ENCODE results near the gene LCE3B. TPM values are rescaled to one million over a fixed set of nuclear protein-coding genes. Genes with fewer than 3 reads are reported as not detected.

Gene LCE3B
- total RNA-seq, 1 donor: not detected

GRCh38 chr1:152656459-152656858, 42.8 kb downstream of the LCE3B start:
- DNase-seq (ENCODE audit: low read depth): no peak
- TF ChIP-seq, protein P1, sequence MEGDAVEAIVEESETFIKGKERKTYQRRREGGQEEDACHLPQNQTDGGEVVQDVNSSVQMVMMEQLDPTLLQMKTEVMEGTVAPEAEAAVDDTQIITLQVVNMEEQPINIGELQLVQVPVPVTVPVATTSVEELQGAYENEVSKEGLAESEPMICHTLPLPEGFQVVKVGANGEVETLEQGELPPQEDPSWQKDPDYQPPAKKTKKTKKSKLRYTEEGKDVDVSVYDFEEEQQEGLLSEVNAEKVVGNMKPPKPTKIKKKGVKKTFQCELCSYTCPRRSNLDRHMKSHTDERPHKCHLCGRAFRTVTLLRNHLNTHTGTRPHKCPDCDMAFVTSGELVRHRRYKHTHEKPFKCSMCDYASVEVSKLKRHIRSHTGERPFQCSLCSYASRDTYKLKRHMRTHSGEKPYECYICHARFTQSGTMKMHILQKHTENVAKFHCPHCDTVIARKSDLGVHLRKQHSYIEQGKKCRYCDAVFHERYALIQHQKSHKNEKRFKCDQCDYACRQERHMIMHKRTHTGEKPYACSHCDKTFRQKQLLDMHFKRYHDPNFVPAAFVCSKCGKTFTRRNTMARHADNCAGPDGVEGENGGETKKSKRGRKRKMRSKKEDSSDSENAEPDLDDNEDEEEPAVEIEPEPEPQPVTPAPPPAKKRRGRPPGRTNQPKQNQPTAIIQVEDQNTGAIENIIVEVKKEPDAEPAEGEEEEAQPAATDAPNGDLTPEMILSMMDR (IDR thresholded peaks at IDR 0.05; ENCODE audit: insufficient read depth, low read length): no peak
- no peak overlapping the region for H3K4me3 ChIP-seq (ENCODE audit: low read depth, low read length)

- TF ChIP-seq, protein P1 (IDR thresholded peaks at IDR 0.05; ENCODE audit: insufficient read depth, low read length): no peak
- no peak for DNase-seq (ENCODE audit: low read depth)
- no peak overlapping the region for H3K4me3 ChIP-seq (ENCODE audit: low read depth, low read length)
Measured at GRCh38 chr1:152657677-152658076, 44.1 kb downstream of the LCE3B start.

- H3K4me3 ChIP-seq (ENCODE audit: low read depth, low read length): no peak overlapping the region
- TF ChIP-seq, protein P1 (IDR thresholded peaks at IDR 0.05; ENCODE audit: insufficient read depth, low read length): no peak
- DNase-seq (ENCODE audit: low read depth): no peak
Measured at GRCh38 chr1:152658649-152659048, 45.0 kb downstream of the LCE3B start.

DNA sequence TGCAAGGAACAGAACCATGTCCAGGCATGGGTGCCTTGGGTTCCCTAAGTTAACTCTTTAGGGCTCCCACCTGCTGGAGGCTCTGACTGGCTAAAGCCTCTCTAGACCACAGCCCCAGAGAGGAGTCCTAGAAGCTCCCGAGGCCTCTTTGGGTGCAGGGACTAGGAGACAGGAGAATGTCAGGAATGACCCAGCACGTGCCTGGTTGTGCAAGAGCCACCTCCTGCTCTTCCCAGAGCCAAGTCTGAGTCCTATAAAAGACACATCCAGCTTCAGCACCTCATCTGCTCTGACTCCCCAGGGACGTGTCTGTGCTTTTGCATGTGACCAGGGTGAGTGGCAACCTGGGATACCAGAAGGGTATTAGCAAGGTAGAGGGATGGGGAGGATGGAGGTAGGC, 49.5 kb downstream of the LCE3B start, which contains the start of gene LCE2D:
Gene LCE2D, plus strand, starts transcription at position 283 of the 400 bp plus-strand sequence. CDS start 726 bp downstream, outside the sequence.
- TF ChIP-seq, protein P1 (IDR thresholded peaks at IDR 0.05; ENCODE audit: insufficient read depth, low read length): no peak
- DNase-seq (ENCODE audit: low read depth): no peak
- H3K4me3 ChIP-seq (ENCODE audit: low read depth, low read length): no peak within 1 kb of the TSS

Small RNA genes lying within 50 kb of the gene (small RNA-seq; reads per million reads assigned to genes)
- not detected for gene LCE3A
- not detected for gene LCE3B

Other genes starting within 250 kb of the LCE3B start
- not detected in 2 replicates for gene CRNN, start 199.5 kb upstream of the LCE3B start, total RNA-seq (ENCODE audit: low replicate concordance)
- gene LCE5A, start 103.0 kb upstream of the LCE3B start, total RNA-seq (ENCODE audit: low replicate concordance): not detected in 2 replicates
- not detected in 2 replicates for gene CRCT1, start 99.3 kb upstream of the LCE3B start, total RNA-seq (ENCODE audit: low replicate concordance)
- gene LCE3E, start 47.0 kb upstream of the LCE3B start, total RNA-seq (ENCODE audit: low replicate concordance): not detected in 2 replicates
- gene LCE3D, start 33.3 kb upstream of the LCE3B start, total RNA-seq (ENCODE audit: low replicate concordance): not detected in 2 replicates
- gene LCE3C, start 13.6 kb upstream of the LCE3B start, total RNA-seq (ENCODE audit: low replicate concordance): not detected in 2 replicates
- not detected in 2 replicates for gene LCE3A, start 9.3 kb downstream of the LCE3B start, total RNA-seq (ENCODE audit: low replicate concordance)
- gene LCE2D, start 49.6 kb downstream of the LCE3B start, total RNA-seq (ENCODE audit: low replicate concordance): not detected in 2 replicates
- not detected in 2 replicates for gene LCE2C, start 61.5 kb downstream of the LCE3B start, total RNA-seq (ENCODE audit: low replicate concordance)
- not detected in 2 replicates for gene LCE2B, start 72.3 kb downstream of the LCE3B start, total RNA-seq (ENCODE audit: low replicate concordance)
- not detected in 2 replicates for gene LCE2A, start 84.5 kb downstream of the LCE3B start, total RNA-seq (ENCODE audit: low replicate concordance)
- not detected in 2 replicates for gene LCE4A, start 94.3 kb downstream of the LCE3B start, total RNA-seq (ENCODE audit: low replicate concordance)
- gene KPRP, start 144.2 kb downstream of the LCE3B start, total RNA-seq (ENCODE audit: low replicate concordance): not detected in 2 replicates
- not detected in 2 replicates for gene LCE1F, start 161.3 kb downstream of the LCE3B start, total RNA-seq (ENCODE audit: low replicate concordance)
- not detected in 2 replicates for gene LCE1E, start 172.4 kb downstream of the LCE3B start, total RNA-seq (ENCODE audit: low replicate concordance)
- not detected in 2 replicates for gene LCE1D, start 182.9 kb downstream of the LCE3B start, total RNA-seq (ENCODE audit: low replicate concordance)
- gene LCE1C, start 192.8 kb downstream of the LCE3B start, total RNA-seq (ENCODE audit: low replicate concordance): not detected in 2 replicates
- gene LCE1B, start 198.2 kb downstream of the LCE3B start, total RNA-seq (ENCODE audit: low replicate concordance): not detected in 2 replicates
- gene LCE1A, start 213.7 kb downstream of the LCE3B start, total RNA-seq (ENCODE audit: low replicate concordance): not detected in 2 replicates
- not detected in 2 replicates for gene LCE6A, start 229.0 kb downstream of the LCE3B start, total RNA-seq (ENCODE audit: low replicate concordance)
- gene LCE7A, start 246.2 kb downstream of the LCE3B start, total RNA-seq (ENCODE audit: low replicate concordance): not detected in 2 replicates